GM12878 (cell line): Measurements from ENCODE around the gene ST7. TPM values are rescaled to one million over a fixed set of nuclear protein-coding genes. Genes with fewer than 3 reads are reported as not detected.

Experiments used
- ATAC-seq: fragments of 200-7000 bp; cut with Tn5 transposase; 3 replicates; pipeline ENCODE4 v1.9.1; 2020; ENCODE audit warnings: mild to moderate bottlenecking, moderate library complexity
- BruUV-seq: library from RNA; stranded (reverse); fragments of 400-500 nt; replicated peaks from 2 replicates; lab custom pipeline; 2021; lab: Mats Ljungman, UMichigan
- CTCF ChIA-PET: fragments of 300-600 bp; sonication (Branson Sonifier 250); formaldehyde crosslinking; extraction: SDS; loops from one replicate; lab custom pipeline; 2021; ENCODE audit warnings: inconsistent platforms; lab: Yijun Ruan, JAX
- POLR2A ChIA-PET: fragments of 350-600 bp; formaldehyde crosslinking; extraction: SDS; loops from one replicate; lab custom pipeline; 2021; ENCODE audit warnings: inconsistent platforms; lab: Charles Lee
- RAD21 ChIA-PET: fragments of 300-600 bp; sonication (Branson Sonifier 250); formaldehyde crosslinking; loops from one replicate; lab custom pipeline; 2023; ENCODE audit warnings: antibody characterized with exemption; ENCODE audit not compliant: unreplicated experiment; lab: Charles Lee
- SMC1A ChIA-PET: fragments of 300-600 bp; sonication (Branson Sonifier 250); formaldehyde crosslinking; loops from one replicate; lab custom pipeline; 2023; ENCODE audit not compliant: unreplicated experiment, uncharacterized antibody; lab: Charles Lee
- DNase-seq: peaks from one replicate; pipeline ENCODE4 v3.0.0-alpha.2; 2011; ENCODE audit warnings: low read depth, low spot score
- FAIRE-seq: peaks from 3 replicates; lab custom pipeline; 2011; peaks lifted over from hg19 to GRCh38; lab: Jason Lieb, UNC
- H2AFZ ChIP-seq: 2 replicates; pipeline ENCODE4 v1.6.0; 2011; ENCODE audit warnings: low read depth, low read length, control low read depth; ENCODE audit not compliant: control insufficient read depth
- H3K27ac ChIP-seq: 2 replicates; pipeline ENCODE4 v1.5.1; 2011; ENCODE audit warnings: control low read depth; ENCODE audit not compliant: control insufficient read depth, insufficient read depth
- H3K27me3 ChIP-seq, 2 experiments: replicated peaks in 1 of 2; 2 replicates each; pipeline versions ENCODE4 v1.6.0 to v1.6.1; 2011; ENCODE audit warnings: low read length in 1 of 2; ENCODE audit not compliant: control insufficient read depth in 2 of 2, insufficient read depth in 2 of 2
- H3K36me3 ChIP-seq, 2 experiments: 2 replicates each; pipeline ENCODE4 v1.5.1; 2011; ENCODE audit warnings: low read length in 1 of 2; ENCODE audit not compliant: control insufficient read depth in 2 of 2, insufficient read depth in 2 of 2
- H3K4me1 ChIP-seq: 2 replicates; pipeline ENCODE4 v1.6.1; 2011; ENCODE audit warnings: mild to moderate bottlenecking, low read length, moderate library complexity, mixed read lengths; ENCODE audit not compliant: control insufficient read depth, insufficient read depth
- H3K4me2 ChIP-seq: 2 replicates; pipeline ENCODE4 v1.6.0; 2011; ENCODE audit warnings: control low read depth; ENCODE audit not compliant: control insufficient read depth, insufficient read depth
- H3K4me3 ChIP-seq: fragments of 200-600 bp; sonication (generic); 2 replicates; pipeline ENCODE4 v1.5.1; 2016
- H3K79me2 ChIP-seq: 2 replicates; pipeline ENCODE4 v1.6.0; 2011; ENCODE audit warnings: low read length; ENCODE audit not compliant: control insufficient read depth, insufficient read depth
- H3K9ac ChIP-seq: 2 replicates; pipeline ENCODE4 v1.8.0; 2011; ENCODE audit warnings: low read length, control low read depth, mixed read lengths; ENCODE audit not compliant: control insufficient read depth, insufficient read depth
- H3K9me3 ChIP-seq: replicated peaks from 3 replicates; pipeline ENCODE4 v1.5.1; 2011; ENCODE audit warnings: mild to moderate bottlenecking, low read length; ENCODE audit not compliant: control insufficient read depth, insufficient read depth
- H4K20me1 ChIP-seq: 2 replicates; pipeline ENCODE4 v1.6.0; 2011; ENCODE audit not compliant: control insufficient read depth, insufficient read depth
- HDGF ChIP-seq: fragments of 450-650 bp; IDR thresholded peaks from 2 replicates; pipeline ENCODE4 v1.6.1; 2016; ENCODE audit warnings: antibody characterized with exemption
- NBN ChIP-seq: fragments of 450-650 bp; IDR thresholded peaks from 2 replicates; pipeline ENCODE4 v1.6.1; 2016
- NR2C2 ChIP-seq: IDR thresholded peaks from 2 replicates; pipeline ENCODE4 v1.6.1; 2011; ENCODE audit warnings: borderline replicate concordance, low read depth; ENCODE audit not compliant: control insufficient read depth, insufficient read length
- RELA ChIP-seq: fragments of 450-650 bp; IDR thresholded peaks from 2 replicates; pipeline ENCODE4 v1.8.0; 2014; ENCODE audit warnings: borderline replicate concordance; ENCODE audit not compliant: partially characterized antibody
- SMC3 ChIP-seq: IDR thresholded peaks from 2 replicates; pipeline ENCODE4 v1.6.1; 2011; ENCODE audit warnings: low read length, improper control_type of control experiment, borderline replicate concordance
- STAT3 ChIP-seq: IDR thresholded peaks from 2 replicates; pipeline ENCODE4 v1.6.1; 2011; ENCODE audit warnings: low read depth, low read length, improper control_type of control experiment
- WGBS: methylation state at CpG from one replicate; pipeline ENCODE4 v1.1.6; 2016; ENCODE audit warnings: low lambda C conversion rate; ENCODE audit not compliant: insufficient replicate concordance, insufficient coverage; ENCODE audit errors: missing lambda C conversion rate; 5-methylcytosine and 5-hydroxymethylcytosine counted together
- in situ Hi-C: fragments of 300-500 bp; cut with MboI; formaldehyde crosslinking; loops from 9 replicates; pipeline ENCODE4 v1.14.3; 2018; ENCODE audit warnings: mixed read lengths
- intact Hi-C: fragments of 100-400 bp; cut with micrococcal nuclease; formaldehyde crosslinking; loops from one replicate; pipeline ENCODE4 v1.14.2; 2022; ENCODE audit not compliant: unreplicated experiment
- polyA plus RNA-seq, 11 experiments: library from polyadenylated mRNA; depleted of rRNA in 4 of 11; unstranded in 6 of 11; stranded (reverse) in 5 of 11; fragments of >200 nt; fragmentation: Nextera tagmentation in 4 of 11; fragmentation: Illumina TruSeq in 1 of 11; extraction: Ambion mirVana in 4 of 11; extraction: Trizol in 1 of 11; gene quantifications; 1 replicate in 1 of 11; 2 replicates in 10 of 11; pipeline versions ENCODE4 v1.2.1 to v1.2.3, GENCODE V29; 2011 to 2016; ENCODE audit warnings: inconsistent platforms in 2 of 11, missing spikeins in 2 of 11, low read depth in 1 of 11
- total RNA-seq, 4 experiments: library from RNA; depleted of rRNA in 3 of 4; stranded (reverse); fragments of >200 nt in 3 of 4; fragmentation: Illumina TruSeq in 1 of 4; extraction: Trizol in 1 of 4; gene quantifications; 2 replicates each; pipeline versions ENCODE4 v1.2.1 to v1.2.3, GENCODE V29; 2013 to 2021
- TF ChIP-seq, protein P1 (sequence below): IDR thresholded peaks from 2 replicates; pipeline ENCODE4 v1.6.1; 2012; ENCODE audit warnings: low read depth, low read length, improper control_type of control experiment

ST7 gene
- total and polyA plus RNA-seq, 10 of the 15 experiments (the other 5 are each of a cell fraction or from before 2014, with no cell fraction given): 27.7 to 76.4 (median 53.6) TPM

DNA sequence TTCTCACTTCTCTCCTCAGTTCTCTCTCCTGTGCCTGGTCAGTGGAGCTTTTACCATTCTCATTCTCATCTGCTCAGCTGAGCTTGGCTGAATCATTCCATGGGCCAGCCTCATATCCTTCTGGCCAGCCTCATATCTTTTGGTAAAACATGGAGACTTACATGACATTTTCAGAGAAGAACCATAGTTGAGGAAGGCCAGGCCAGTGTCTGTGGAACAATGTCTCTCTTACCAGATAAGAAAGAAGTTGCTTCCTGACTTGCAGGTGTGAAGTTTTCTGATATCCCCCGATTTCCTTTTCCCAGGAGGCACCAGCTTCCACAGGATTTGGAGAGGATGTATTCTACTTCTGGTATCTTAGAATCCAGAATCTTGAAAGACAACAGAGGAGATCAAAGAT lies 24.7 kb downstream of the ST7 start (continued):
- TF ChIP-seq, protein P1, sequence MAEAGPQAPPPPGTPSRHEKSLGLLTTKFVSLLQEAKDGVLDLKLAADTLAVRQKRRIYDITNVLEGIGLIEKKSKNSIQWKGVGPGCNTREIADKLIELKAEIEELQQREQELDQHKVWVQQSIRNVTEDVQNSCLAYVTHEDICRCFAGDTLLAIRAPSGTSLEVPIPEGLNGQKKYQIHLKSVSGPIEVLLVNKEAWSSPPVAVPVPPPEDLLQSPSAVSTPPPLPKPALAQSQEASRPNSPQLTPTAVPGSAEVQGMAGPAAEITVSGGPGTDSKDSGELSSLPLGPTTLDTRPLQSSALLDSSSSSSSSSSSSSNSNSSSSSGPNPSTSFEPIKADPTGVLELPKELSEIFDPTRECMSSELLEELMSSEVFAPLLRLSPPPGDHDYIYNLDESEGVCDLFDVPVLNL: no peak
- no peak for TF ChIP-seq NBN

DNA sequence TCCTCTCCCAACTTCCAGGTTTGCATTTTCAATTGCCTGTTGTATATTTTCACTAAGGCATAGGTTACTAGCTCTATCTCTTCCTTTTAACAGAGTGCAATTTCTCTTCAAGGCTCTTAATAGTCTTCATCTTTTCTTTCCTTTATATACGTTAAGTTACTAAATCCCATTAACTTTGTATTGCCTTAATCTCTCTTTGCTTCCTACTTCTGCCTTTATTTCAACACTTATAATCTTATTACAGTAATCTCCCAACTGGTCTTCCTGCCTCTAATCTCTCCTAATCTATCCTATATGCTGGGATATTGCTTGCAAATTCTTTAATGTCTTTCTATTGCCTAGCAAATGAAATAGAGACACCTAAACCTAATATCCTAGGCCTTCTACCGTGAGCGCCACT lies 26.1 kb downstream of the ST7 start:
- BruUV-seq: no TSS peak
- in situ Hi-C loops (no loop called here), intact Hi-C loops (no loop called here)
- WGBS: 97% methylated on average over 3 of the region's 3 CpGs
- Histone ChIP-seq H3K27me3 (no peaks in the 10 kb centered on the region), H3K36me3 (no peaks in the 10 kb centered on the region), H3K9ac (no peak overlapping the region), H3K4me3 (no peak overlapping the region), H3K9me3 (no peaks in the 10 kb centered on the region), H3K4me1 (peaks cover 4% of the 10 kb centered on the region; the same call in 1 of the 2 replicates), H3K79me2 (peaks cover 10% of the 10 kb centered on the region), H2AFZ (no peak overlapping the region), H3K27ac (no peak overlapping the region), H3K4me2 (no peak overlapping the region), H4K20me1 (no peaks in the 10 kb centered on the region)
- ChIA-PET POLR2A (interaction anchor here (0.6 to 1.0 kb wide), 2 partner anchors 22 to 141 kb away, joined by 4 to 8 read pairs; no protein-coding TSS in a partner anchor), RAD21 (interaction anchor here (1.0 to 1.5 kb wide), 3 partner anchors 21 to 47 kb away, joined by 3 to 6 read pairs (median 6); no protein-coding TSS in a partner anchor), SMC1A (interaction anchor here (0.7 to 2.1 kb wide), 6 partner anchors 9 to 152 kb away, joined by 3 to 8 read pairs (median 4); partner anchors contain the start of gene ST7), CTCF (interaction anchor here (3.6 to 17.1 kb wide), 2 partner anchors 10 to 141 kb away, joined by 19 to 827 read pairs; no protein-coding TSS in a partner anchor)
- TF ChIP-seq STAT3 (no peak), RELA (no peak), HDGF (no peak), SMC3 (no peak), NR2C2 (no peak)
- no peak for DNase-seq
- FAIRE-seq: no peak
- ATAC-seq: no peak
